Astrocyte of the cerebellum (primary cell): Measurements from ENCODE around the gene NME2.

Source experiments
- DNase-seq: peaks from one replicate; pipeline ENCODE4 v3.0.0-alpha.2; 2011; ENCODE audit warnings: low read depth
- H3K4me3 ChIP-seq: 2 replicates; pipeline ENCODE4 v1.5.1; 2011; ENCODE audit warnings: mild to moderate bottlenecking, low read depth, low read length, moderate library complexity
- CTCF ChIP-seq: IDR thresholded peaks from 2 replicates; pipeline ENCODE4 v1.5.1; 2012; ENCODE audit warnings: low read length, low read depth, moderate library complexity, mild to moderate bottlenecking; ENCODE audit errors: missing control alignments
- in situ Hi-C: cut with HindIII; loops from 2 replicates; pipeline ENCODE4 v1.10.0; 2017; ENCODE audit warnings: low sequenced_read_pairs

The NME2 gene

GRCh38 chr17:51152766-51153209, 13.4 kb upstream of the NME2 start:
- no peak for DNase-seq
- in situ Hi-C loops = no loop called here
- TF ChIP-seq CTCF = no peak
- H3K4me3 ChIP-seq = peak overlapping the region; percentile 24

GRCh38 chr17:51153210-51154072, 12.8 kb upstream of the NME2 start, which contains the start of gene NME1:
Gene NME1 (plus strand): TSS chr17:51153559. CDS start chr17:51155655, 2,096 bp downstream.
- TF ChIP-seq CTCF = peak; percentile 92
- in situ Hi-C loops = no loop called here
- peak; percentile 99 for DNase-seq
- H3K4me3 ChIP-seq = peak within 1 kb of the TSS; percentile 88

GRCh38 chr17:51154176-51154575, 12.0 kb upstream of the NME2 start:
- peak overlapping the region; percentile 88 for H3K4me3 ChIP-seq
- no peak for DNase-seq
- TF ChIP-seq CTCF = no peak
- in situ Hi-C loops = no loop called here

- TF ChIP-seq CTCF = no peak
- in situ Hi-C loops = no loop called here
- H3K4me3 ChIP-seq = no peak overlapping the region
- no peak for DNase-seq
Measured at GRCh38 chr17:51155416-51155815, 10.8 kb upstream of the NME2 start.

- in situ Hi-C loops = no loop called here
- no peak for TF ChIP-seq CTCF
- no peak for DNase-seq
- no peak overlapping the region for H3K4me3 ChIP-seq
Measured at GRCh38 chr17:51159604-51160003, 6.6 kb upstream of the NME2 start.

GRCh38 chr17:51161541-51161940, 4.7 kb upstream of the NME2 start:
- no peak overlapping the region for H3K4me3 ChIP-seq
- no peak for TF ChIP-seq CTCF
- no peak for DNase-seq
- in situ Hi-C loops = no loop called here
